NCI-H526 treated with DMSO at 0.1 percent for 48 hours (cell line): ENCODE data around the gene ZSCAN2.
A peak's percentile ranks its signal among the peaks of the same experiment; 100 is the strongest.

Source experiments
- DNase-seq: peaks from one replicate; lab custom pipeline; 2025; lab: John Stamatoyannopoulos, UW

Gene ZSCAN2

GRCh38 chr15:84598993-84599392 lies 1.8 kb upstream of the ZSCAN2 start:
- DNase-seq, result peak; percentile 26

- no peak for DNase-seq
Observed at GRCh38 chr15:84599906-84600305, 903 bp upstream of the ZSCAN2 start.

- DNase-seq, result peak; percentile 83
Observed at GRCh38 chr15:84600331-84600686, 500 bp upstream of the ZSCAN2 start.

- DNase-seq, result no peak
Observed at GRCh38 chr15:84601555-84601838, 688 bp downstream of the ZSCAN2 start.

- no peak for DNase-seq
Observed at GRCh38 chr15:84603630-84604379, 3.0 kb downstream of the ZSCAN2 start.

GRCh38 chr15:84604826-84605553 lies 4.2 kb downstream of the ZSCAN2 start:
- no peak for DNase-seq

GRCh38 chr15:84605554-84605882 lies 4.7 kb downstream of the ZSCAN2 start:
- DNase-seq, result no peak

- DNase-seq, result no peak
Observed at GRCh38 chr15:84606653-84607120, 5.9 kb downstream of the ZSCAN2 start.

- DNase-seq, result no peak
Observed at GRCh38 chr15:84608707-84609284, 8.0 kb downstream of the ZSCAN2 start.

- no peak for DNase-seq
Observed at GRCh38 chr15:84609818-84610525, 9.2 kb downstream of the ZSCAN2 start.

GRCh38 chr15:84611631-84612030 lies 10.8 kb downstream of the ZSCAN2 start:
- no peak for DNase-seq

- DNase-seq, result no peak
Observed at GRCh38 chr15:84616235-84616634, 15.4 kb downstream of the ZSCAN2 start.

GRCh38 chr15:84620626-84621025 lies 19.8 kb downstream of the ZSCAN2 start:
- no peak for DNase-seq

GRCh38 chr15:84621358-84621979 lies 20.7 kb downstream of the ZSCAN2 start:
- DNase-seq, result no peak

- DNase-seq, result no peak
Observed at GRCh38 chr15:84624359-84624758, 23.6 kb downstream of the ZSCAN2 start.

GRCh38 chr15:84625123-84625522 lies 24.3 kb downstream of the ZSCAN2 start:
- no peak for DNase-seq

GRCh38 chr15:84629033-84629432 lies 28.2 kb downstream of the ZSCAN2 start:
- DNase-seq, result no peak

GRCh38 chr15:84631706-84632272 lies 31.0 kb downstream of the ZSCAN2 start:
- DNase-seq, result no peak

- peak; percentile 72 for DNase-seq
Observed at GRCh38 chr15:84633311-84634227, 32.8 kb downstream of the ZSCAN2 start.

- DNase-seq, result peak; percentile 30
Observed at GRCh38 chr15:84634228-84634837, 33.5 kb downstream of the ZSCAN2 start.
